Keratinocyte (primary cell): ENCODE results near the gene LGR6. TPM values are rescaled to one million over a fixed set of nuclear protein-coding genes. Genes with fewer than 3 reads are reported as not detected.

ENCODE experiments used
- DNase-seq: peaks from one replicate; pipeline ENCODE4 v3.0.0-alpha.2; 2011; ENCODE audit warnings: low read depth, missing footprints, low spot score
- FAIRE-seq: peaks from 2 replicates; lab custom pipeline; 2011; peaks lifted over from hg19 to GRCh38; lab: Jason Lieb, UNC
- H2AFZ ChIP-seq: 2 replicates; pipeline ENCODE4 v1.6.0; 2012; ENCODE audit warnings: low read length, control low read depth, inconsistent platforms; ENCODE audit not compliant: control insufficient read depth
- H3K27ac ChIP-seq: 2 replicates; pipeline ENCODE4 v1.5.1; 2011; ENCODE audit warnings: low read length; ENCODE audit not compliant: control insufficient read depth, insufficient read depth
- H3K27me3 ChIP-seq: 3 replicates; pipeline ENCODE4 v1.6.0; 2011; ENCODE audit warnings: low read length; ENCODE audit not compliant: control insufficient read depth, insufficient read depth; ENCODE audit errors: extremely low read depth
- H3K36me3 ChIP-seq, 2 experiments: 2 replicates in 1 of 2; 3 replicates in 1 of 2; pipeline ENCODE4 v1.5.1; 2011; ENCODE audit warnings: low read length in 2 of 2, mild to moderate bottlenecking in 1 of 2; ENCODE audit not compliant: control insufficient read depth in 2 of 2, insufficient read depth in 2 of 2; ENCODE audit errors: extremely low read depth in 1 of 2
- H3K4me1 ChIP-seq: 3 replicates; pipeline ENCODE4 v1.5.1; 2011; ENCODE audit warnings: low read length; ENCODE audit not compliant: control insufficient read depth, insufficient read depth; ENCODE audit errors: extremely low read depth
- H3K4me2 ChIP-seq: 3 replicates; pipeline ENCODE4 v1.6.0; 2011; ENCODE audit warnings: low read depth, low read length; ENCODE audit not compliant: control insufficient read depth, insufficient read depth; ENCODE audit errors: extremely low read depth
- H3K4me3 ChIP-seq, 3 experiments: fragments of 200-600 bp in 1 of 3; sonication (generic) in 1 of 3; 2 replicates in 2 of 3; 3 replicates in 1 of 3; pipeline ENCODE4 v1.5.1; 2011 to 2016; ENCODE audit warnings: low read length in 3 of 3, mild to moderate bottlenecking in 3 of 3, control low read depth in 2 of 3, inconsistent platforms in 1 of 3, low read depth in 1 of 3, mixed read lengths in 1 of 3, mixed run types in 1 of 3, moderate library complexity in 1 of 3; ENCODE audit not compliant: control insufficient read depth in 2 of 3, insufficient read depth in 2 of 3; ENCODE audit errors: extremely low read depth in 1 of 3
- H3K79me2 ChIP-seq: 2 replicates; pipeline ENCODE4 v1.6.0; 2012; ENCODE audit warnings: low read length; ENCODE audit not compliant: control insufficient read depth, insufficient read depth
- H3K9ac ChIP-seq: 3 replicates; pipeline ENCODE4 v1.6.0; 2011; ENCODE audit warnings: low read length; ENCODE audit not compliant: control insufficient read depth, insufficient read depth; ENCODE audit errors: extremely low read depth
- H3K9me1 ChIP-seq: 3 replicates; pipeline ENCODE4 v1.6.0; 2011; ENCODE audit warnings: low read length; ENCODE audit not compliant: control insufficient read depth, insufficient read depth; ENCODE audit errors: extremely low read depth
- H3K9me3 ChIP-seq: 2 replicates; pipeline ENCODE4 v1.5.1; 2012; ENCODE audit warnings: low read depth, low read length; ENCODE audit not compliant: control insufficient read depth
- H4K20me1 ChIP-seq: 3 replicates; pipeline ENCODE4 v1.6.0; 2011; ENCODE audit warnings: low read length; ENCODE audit not compliant: control insufficient read depth, insufficient read depth; ENCODE audit errors: extremely low read depth
- CTCF ChIP-seq, 3 experiments: IDR thresholded peaks in 1 of 3; conservative IDR thresholded peaks in 1 of 3; optimal IDR thresholded peaks in 1 of 3; 2 replicates in 2 of 3; 3 replicates in 1 of 3; pipeline versions ENCODE3 to v1.5.1; 2011; ENCODE audit warnings: low read length in 3 of 3, mild to moderate bottlenecking in 3 of 3, moderate library complexity in 2 of 3, control low read depth in 1 of 3, inconsistent platforms in 1 of 3; ENCODE audit not compliant: insufficient read depth in 2 of 3; ENCODE audit errors: extremely low read depth in 1 of 3
- EZH2 ChIP-seq: IDR thresholded peaks from one replicate; pipeline ENCODE4 v1.6.1; 2012; ENCODE audit warnings: inconsistent platforms, mild to moderate bottlenecking, low read length, moderate library complexity
- dilution Hi-C: fragments of 300-500 bp; cut with MboI; formaldehyde crosslinking; loops from one replicate; pipeline ENCODE4 v1.7.0; 2020; ENCODE audit warnings: low sequenced_read_pairs; ENCODE audit not compliant: extremely low pct_ligation_motif_present
- polyA plus RNA-seq, 5 experiments: library from polyadenylated mRNA; depleted of rRNA in 3 of 5; stranded (reverse) in 3 of 5; stranded (forward) in 1 of 5; unstranded in 1 of 5; fragments of >200 nt; gene quantifications; 1 replicate in 1 of 5; 2 replicates in 3 of 5; 3 replicates in 1 of 5; pipeline versions ENCODE4 v1.2.1 to v1.2.3, GENCODE V29; 2011 to 2012; ENCODE audit warnings: missing spikeins in 2 of 5, low read depth in 1 of 5, low replicate concordance in 1 of 5

Gene LGR6
- polyA plus RNA-seq, 1 donor (not counting 4 experiments of a cell fraction or from before 2014, with no cell fraction given), result 0.42 TPM

- DNase-seq, result no peak
- no peaks in the 10 kb centered on the region for H3K9me1 ChIP-seq
- H3K4me1 ChIP-seq, result peaks cover 6% of the 10 kb centered on the region
- dilution Hi-C loops, result no loop called here
- H3K9ac ChIP-seq, result no peak overlapping the region
- FAIRE-seq, result no peak
- no peaks in the 10 kb centered on the region for H3K36me3 ChIP-seq
- H3K79me2 ChIP-seq, result no peaks in the 10 kb centered on the region
- H3K27me3 ChIP-seq, result no peaks in the 10 kb centered on the region
- TF ChIP-seq CTCF (optimal IDR thresholded peaks at IDR 0.05 in 1 of 3, IDR thresholded peaks at IDR 0.05 in 1 of 3, conservative IDR thresholded peaks at IDR 0.05 in 1 of 3; ENCODE audit: extremely low read depth in 1 of 3, insufficient read depth in 2 of 3, low read length in 3 of 3), result peak; percentile 37 to 65 (median 45)
- no peak for TF ChIP-seq EZH2
- H3K4me2 ChIP-seq, result no peak overlapping the region
- no peak overlapping the region for H3K27ac ChIP-seq
- no peaks in the 10 kb centered on the region for H3K9me3 ChIP-seq
- H4K20me1 ChIP-seq, result no peaks in the 10 kb centered on the region
- no peak overlapping the region for H2AFZ ChIP-seq
- H3K4me3 ChIP-seq, result no peak overlapping the region
Measured at GRCh38 chr1:202205523-202206190, 12.1 kb downstream of the LGR6 start.

GRCh38 chr1:202207292-202207691 lies 13.7 kb downstream of the LGR6 start:
- TF ChIP-seq EZH2 (no peak), CTCF (optimal IDR thresholded peaks at IDR 0.05 in 1 of 3, IDR thresholded peaks at IDR 0.05 in 1 of 3, conservative IDR thresholded peaks at IDR 0.05 in 1 of 3; ENCODE audit: extremely low read depth in 1 of 3, insufficient read depth in 2 of 3, low read length in 3 of 3) (peak in 1 of 3 experiments; percentile 15)
- Histone ChIP-seq H3K4me3 (no peak overlapping the region), H2AFZ (no peak overlapping the region), H3K9ac (no peak overlapping the region), H3K79me2 (no peaks in the 10 kb centered on the region), H3K4me1 (peaks cover 4% of the 10 kb centered on the region), H3K27me3 (no peaks in the 10 kb centered on the region), H3K27ac (no peak overlapping the region), H4K20me1 (no peaks in the 10 kb centered on the region), H3K4me2 (no peak overlapping the region), H3K9me3 (no peaks in the 10 kb centered on the region), H3K9me1 (no peaks in the 10 kb centered on the region), H3K36me3 (no peaks in the 10 kb centered on the region)
- FAIRE-seq (no peak), DNase-seq (no peak)
- dilution Hi-C loops, result no loop called here
